Aorta (tissue), 5 donors: Measurements from ENCODE around the gene C3orf33. TPM values are rescaled to one million over a fixed set of nuclear protein-coding genes. Genes with fewer than 3 reads are reported as not detected.
A peak's percentile ranks its signal among the peaks of the same experiment; 100 is the strongest.

Experiments used
- ATAC-seq: fragments of 200-7000 bp; cut with Tn5 transposase; one replicate; pipeline ENCODE4 v1.9.1; 2022; ENCODE audit warnings: moderate library complexity; ENCODE audit not compliant: low FRiP score
- DNase-seq, 2 donors: peaks; one replicate each; pipeline ENCODE4 v3.0.0-alpha.2; 2020
- H3K27ac ChIP-seq, 2 donors: one replicate each; pipeline ENCODE4 v1.5.1; 2013; ENCODE audit warnings: low read length in 2 of 2, mild to moderate bottlenecking in 2 of 2, moderate library complexity in 2 of 2, control low read depth in 1 of 2, inconsistent platforms in 1 of 2, low read depth in 1 of 2
- H3K27me3 ChIP-seq, 2 donors: one replicate each; pipeline ENCODE4 v1.6.1; 2013; ENCODE audit warnings: control low read depth in 1 of 2, low read length in 1 of 2, mild to moderate bottlenecking in 1 of 2, moderate library complexity in 1 of 2; ENCODE audit not compliant: insufficient read depth in 2 of 2, control insufficient read depth in 1 of 2
- H3K36me3 ChIP-seq, 2 donors: one replicate each; pipeline ENCODE4 v1.6.1; 2013; ENCODE audit warnings: control low read depth in 1 of 2, low read length in 1 of 2, mild to moderate bottlenecking in 1 of 2; ENCODE audit not compliant: insufficient read depth in 2 of 2, control insufficient read depth in 1 of 2
- H3K4me1 ChIP-seq, 2 donors: one replicate each; pipeline ENCODE4 v1.6.1; 2013; ENCODE audit warnings: low read length in 2 of 2, control low read depth in 1 of 2, mild to moderate bottlenecking in 1 of 2, moderate library complexity in 1 of 2; ENCODE audit not compliant: insufficient read depth in 2 of 2, control insufficient read depth in 1 of 2
- H3K4me3 ChIP-seq, 2 donors: one replicate each; pipeline ENCODE4 v1.5.1; 2013; ENCODE audit warnings: low read length in 2 of 2, control low read depth in 1 of 2, mild to moderate bottlenecking in 1 of 2
- H3K9me3 ChIP-seq: one replicate; pipeline ENCODE4 v1.6.1; 2013; ENCODE audit warnings: mild to moderate bottlenecking, low read length; ENCODE audit not compliant: control insufficient read depth
- WGBS, 2 donors: extraction: QIAGEN DNeasy Blood & Tissue Kit; methylation state at CpG; one replicate each; pipeline ENCODE4 v1.1.7; 2013; 5-methylcytosine and 5-hydroxymethylcytosine counted together
- intact Hi-C, 2 donors: fragments of 100-400 bp; cut with DNase I; formaldehyde crosslinking; loops; one replicate each; pipeline versions ENCODE4 v1.14.2 to v1.15.0; 2022
- polyA plus RNA-seq, 2 donors: library from polyadenylated mRNA; stranded (reverse); fragments of 200-250 nt; gene quantifications; one replicate each; pipeline ENCODE4 v1.2.3, GENCODE V29; 2013
- total RNA-seq, 2 donors: library from RNA; stranded (reverse); fragmentation: NEBNext Ultra II Directional; extraction: Animal tissue kit (Norgen Biotek cat#: 25700); gene quantifications; one replicate each; pipeline ENCODE4 v1.2.1, GENCODE V29; 2021
- donor health status: healthy with polysubstance abuse.
- donor health status: Bipolar disorder and iron deficiency.
- donor health status: DM: no; HTN: no; CAD: no.
- donor health status: DM: no; HTN: no; CAD: no.
- donor health status: DM: yes; HTN: yes; CAD: no.

Gene C3orf33
- total and polyA plus RNA-seq, 4 donors = 0.50 to 5.2 (median 2.0) TPM

DNA sequence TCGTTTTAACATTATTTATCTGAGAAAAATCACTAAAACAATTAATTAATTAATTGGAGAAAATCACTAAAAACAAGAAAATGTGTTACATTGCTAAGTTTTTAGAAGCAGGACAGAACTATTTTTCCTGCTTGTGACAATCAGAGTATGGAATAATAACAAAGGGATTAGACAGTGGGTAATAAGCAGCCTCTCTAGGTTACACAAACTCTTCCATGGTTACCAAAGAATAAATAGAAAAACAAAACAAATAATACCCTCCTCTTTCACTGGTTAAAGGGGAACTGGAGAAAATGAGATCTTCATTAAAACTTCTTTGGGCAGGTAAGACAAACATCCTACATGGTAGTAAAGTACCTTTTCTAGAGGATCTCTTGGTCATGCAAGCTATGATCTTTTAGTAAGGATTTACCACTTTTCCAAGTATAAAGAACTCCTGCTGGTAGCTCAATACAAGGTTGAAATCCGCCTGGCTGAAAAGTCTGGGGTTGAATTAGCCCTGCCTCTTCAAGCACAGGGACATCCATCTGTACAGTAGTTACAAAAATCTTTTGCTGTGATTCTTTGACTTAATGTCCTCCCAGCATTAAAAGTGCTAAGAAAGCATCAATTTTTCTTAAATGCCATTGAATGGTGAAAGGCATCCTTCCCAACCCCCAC lies 58.7 kb downstream of the C3orf33 start:
- no peak for DNase-seq
- no peaks in the 10 kb centered on the region for H3K36me3 ChIP-seq
- intact Hi-C loops = no loop called here
- no peaks in the 10 kb centered on the region for H3K9me3 ChIP-seq
- no peaks in the 10 kb centered on the region for H3K27me3 ChIP-seq
- ATAC-seq = no peak
- WGBS, 2 donors = 87 to 92% methylated on average over 2 of the region's 2 CpGs
- H3K4me3 ChIP-seq = no peak overlapping the region
- H3K27ac ChIP-seq = no peak overlapping the region
- no peaks in the 10 kb centered on the region for H3K4me1 ChIP-seq

DNA sequence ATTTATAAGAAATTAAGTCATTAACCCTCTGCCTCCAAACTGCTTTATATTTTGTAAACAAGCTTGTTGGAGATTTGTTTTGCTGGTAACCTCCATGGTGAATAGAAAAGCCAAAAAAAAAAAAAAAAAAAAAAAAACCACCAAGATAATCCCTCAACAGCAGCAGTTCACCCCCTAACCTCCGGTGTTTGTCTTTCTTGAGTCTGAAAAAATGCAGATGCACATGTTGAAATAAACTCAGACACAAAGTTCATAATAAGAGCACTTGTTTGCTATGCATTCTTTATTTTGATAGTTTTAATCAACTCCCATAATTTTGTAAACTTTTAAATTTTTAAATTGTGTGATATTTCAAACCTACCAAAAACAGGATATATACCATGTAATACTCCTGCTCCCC lies 59.4 kb downstream of the C3orf33 start:
- H3K36me3 ChIP-seq = no peaks in the 10 kb centered on the region
- no peaks in the 10 kb centered on the region for H3K27me3 ChIP-seq
- 99 to 100% methylated on average over 1 of the region's 1 CpG for WGBS, 2 donors
- DNase-seq = no peak
- no peak for ATAC-seq
- no peak overlapping the region for H3K27ac ChIP-seq
- H3K4me3 ChIP-seq = no peak overlapping the region
- intact Hi-C loops = no loop called here
- no peaks in the 10 kb centered on the region for H3K4me1 ChIP-seq
- no peaks in the 10 kb centered on the region for H3K9me3 ChIP-seq

DNA sequence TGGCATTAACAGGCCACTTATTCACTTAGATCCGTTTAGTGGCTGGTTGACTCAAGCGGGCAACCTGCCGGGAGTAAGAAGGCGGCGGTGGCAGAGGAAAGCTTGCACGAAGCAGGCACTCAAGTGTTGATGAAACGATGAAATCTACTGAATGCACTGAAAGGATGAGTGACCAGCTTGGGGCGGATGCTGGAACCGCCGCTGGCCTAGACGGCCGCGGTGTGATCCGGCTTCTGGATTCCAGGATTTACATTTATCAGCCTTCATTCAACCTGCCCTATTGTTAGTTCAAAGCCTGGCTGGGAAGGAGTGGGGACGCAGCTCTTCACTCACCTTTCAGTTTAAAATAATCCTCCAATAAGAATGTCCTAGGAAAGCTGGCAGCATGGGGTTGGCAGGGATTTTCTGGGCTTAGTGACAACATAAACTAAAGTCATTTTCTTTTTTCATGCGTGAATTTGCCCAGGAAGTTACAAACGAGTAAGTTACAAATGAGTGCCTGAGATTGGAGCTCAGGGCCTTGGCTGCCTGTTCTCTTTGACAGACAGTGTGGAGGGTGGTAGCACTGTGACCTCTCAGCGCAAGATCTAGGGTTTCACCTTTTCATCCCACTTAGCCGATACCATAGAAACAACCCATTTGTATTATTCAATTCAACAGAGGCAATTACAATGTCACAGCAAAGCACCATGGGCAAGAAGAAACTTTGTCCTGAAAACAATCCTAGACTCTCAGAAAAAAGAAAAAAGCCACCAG lies 60.1 kb downstream of the C3orf33 start:
- Histone ChIP-seq H3K36me3 (no peaks in the 10 kb centered on the region), H3K4me3 (peak overlapping the region in 1 of 2 donors; percentile 69), H3K27me3 (no peaks in the 10 kb centered on the region), H3K4me1 (no peaks in the 10 kb centered on the region), H3K27ac (no peak overlapping the region), H3K9me3 (no peaks in the 10 kb centered on the region)
- peak in 1 of 2 donors; percentile 77 for DNase-seq
- intact Hi-C loops = no loop called here
- ATAC-seq = peak; percentile 19
- WGBS, 2 donors = 3 to 5% methylated on average over 19 of the region's 19 CpGs

DNA sequence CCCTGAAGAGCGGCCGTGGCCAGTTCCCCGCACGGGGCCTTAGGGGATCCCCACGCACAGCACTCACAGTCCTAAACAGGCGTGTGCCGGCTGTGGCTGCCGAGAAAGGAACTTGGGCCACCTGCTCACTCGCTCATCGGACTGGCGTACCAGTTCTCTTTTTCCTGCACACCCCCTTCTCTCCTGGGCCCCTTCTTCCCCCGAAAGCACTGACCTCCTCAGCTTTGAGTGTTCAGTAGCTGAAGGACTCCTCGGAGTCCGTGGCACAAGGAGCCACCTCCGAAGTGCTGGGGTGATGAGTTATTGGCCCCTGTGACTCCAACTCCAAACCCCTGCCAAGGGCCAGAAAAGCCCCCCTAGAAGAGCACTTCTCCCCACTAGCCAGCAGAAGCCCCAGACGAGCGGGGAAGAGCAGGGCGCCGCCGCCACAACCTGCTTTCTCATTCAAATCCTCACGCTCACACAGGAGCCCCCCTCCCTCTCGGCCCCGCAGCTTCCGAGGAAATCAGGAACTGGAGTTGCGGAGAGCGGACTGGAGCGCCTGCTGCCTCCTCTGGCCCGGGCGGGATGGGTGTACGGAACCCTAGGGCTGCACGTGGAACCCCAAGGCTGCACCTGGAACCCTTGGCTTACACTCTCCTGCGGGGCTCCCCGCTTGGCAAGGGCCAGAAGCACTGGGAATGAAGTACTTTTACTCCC lies 61.3 kb downstream of the C3orf33 start, which contains the start of gene PLCH1:
Gene PLCH1 (minus strand): TSS at position 446 of the 699 bp plus-strand sequence. CDS start 40,847 bp downstream, outside the sequence.
- 0 to 1% methylated on average over 33 of the region's 33 CpGs for WGBS, 2 donors
- ATAC-seq (peak; percentile 87), DNase-seq (peak; percentile 78 to 89)
- Histone ChIP-seq H3K27ac (no peak within 1 kb of the TSS), H3K4me3 (peak within 1 kb of the TSS; percentile 54 to 69), H3K4me1 (no peaks in the 10 kb centered on the region), H3K36me3 (no peaks in the 10 kb centered on the region), H3K9me3 (no peaks in the 10 kb centered on the region), H3K27me3 (no peaks in the 10 kb centered on the region)
- intact Hi-C loops = no loop called here

DNA sequence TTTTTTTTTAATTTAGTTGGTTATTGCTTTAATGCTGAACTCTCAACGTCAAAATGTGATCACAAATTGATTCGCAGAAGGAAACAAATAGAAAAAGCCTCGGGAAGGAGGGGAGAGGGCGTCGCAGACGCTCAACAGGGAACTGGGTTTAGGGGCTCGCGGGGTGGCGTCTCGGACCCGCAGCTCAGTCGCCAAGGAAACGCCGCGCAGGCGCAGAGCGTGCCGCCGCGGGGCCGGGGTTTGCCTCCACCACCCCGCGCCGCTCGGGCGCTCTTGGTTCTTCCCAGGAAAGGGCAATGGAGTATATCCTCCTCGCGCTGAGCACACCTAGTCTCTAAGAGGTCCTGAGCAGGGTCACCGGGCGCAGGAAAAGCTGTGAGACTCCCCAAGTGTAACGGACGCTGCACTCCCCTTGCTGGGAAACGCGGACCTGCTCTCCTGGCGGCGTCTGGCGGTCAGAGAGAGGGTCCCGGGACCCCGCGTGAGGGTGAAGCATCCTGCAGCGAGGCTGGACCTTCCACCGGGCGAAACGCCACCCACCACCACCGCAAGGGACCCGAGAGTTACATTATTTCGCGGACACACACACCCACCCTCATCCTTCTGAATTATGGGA lies 62.0 kb downstream of the C3orf33 start:
- no peaks in the 10 kb centered on the region for H3K36me3 ChIP-seq
- H3K4me1 ChIP-seq = no peaks in the 10 kb centered on the region
- 0 to 1% methylated on average over 48 of the region's 48 CpGs for WGBS, 2 donors
- DNase-seq (peak; percentile 55 to 84), ATAC-seq (peak; percentile 69)
- peak overlapping the region; percentile 54 to 69 for H3K4me3 ChIP-seq
- no peaks in the 10 kb centered on the region for H3K9me3 ChIP-seq
- no peaks in the 10 kb centered on the region for H3K27me3 ChIP-seq
- no peak overlapping the region for H3K27ac ChIP-seq
- intact Hi-C loops = no loop called here

DNA sequence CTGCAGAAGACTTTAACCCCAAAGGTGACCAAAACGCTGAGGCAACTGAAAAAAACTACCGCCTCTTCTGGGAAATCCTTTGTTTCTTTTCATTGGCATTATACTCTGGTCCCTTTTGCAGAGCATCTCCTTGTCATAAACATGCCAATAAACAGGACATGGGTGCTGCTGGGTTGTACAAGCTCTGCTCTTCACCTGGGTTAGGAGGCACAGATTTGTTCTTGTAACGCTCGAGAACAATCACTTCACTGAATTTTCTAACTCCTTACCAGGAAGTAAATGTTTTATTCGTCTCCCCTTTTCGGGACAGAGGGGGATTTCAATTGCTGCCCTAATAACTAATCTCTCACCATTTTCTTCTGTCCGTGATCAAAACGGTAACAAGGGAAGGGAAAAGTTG lies 62.5 kb downstream of the C3orf33 start:
- intact Hi-C loops = no loop called here
- Histone ChIP-seq H3K4me1 (no peaks in the 10 kb centered on the region), H3K36me3 (no peaks in the 10 kb centered on the region), H3K9me3 (no peaks in the 10 kb centered on the region), H3K27me3 (no peaks in the 10 kb centered on the region), H3K27ac (no peak overlapping the region), H3K4me3 (peak overlapping the region; percentile 54 to 69)
- DNase-seq (no peak), ATAC-seq (no peak)
- WGBS, 2 donors = 15 to 17% methylated on average over 8 of the region's 8 CpGs

DNA sequence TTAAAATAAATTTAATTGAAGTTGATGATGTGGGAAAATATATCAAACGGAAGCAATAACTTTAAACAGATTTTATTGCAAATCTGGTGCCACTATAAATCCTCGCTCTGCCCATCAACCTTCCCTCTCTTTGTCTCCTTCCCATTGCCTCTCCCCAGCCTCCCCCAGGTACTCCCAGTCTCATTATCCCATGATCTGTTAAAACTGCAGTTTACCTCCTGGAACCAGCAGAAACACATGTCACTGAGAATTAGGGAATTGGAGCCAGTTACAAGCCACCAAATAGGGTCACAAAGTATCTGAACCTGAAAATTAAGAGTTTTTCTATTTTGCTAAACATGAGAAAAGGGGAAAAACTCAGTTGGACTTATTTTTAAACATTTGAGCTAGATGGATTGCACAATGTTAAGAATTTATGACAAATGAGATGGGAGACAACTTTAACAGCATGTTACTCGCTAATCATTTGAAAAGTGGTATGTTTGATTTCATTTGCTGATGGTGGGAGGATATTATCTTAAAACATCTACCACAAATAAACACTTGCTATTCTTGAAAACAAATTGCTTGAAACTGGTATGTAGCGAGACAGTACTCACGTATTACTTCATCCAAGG lies 63.6 kb downstream of the C3orf33 start:
- no peaks in the 10 kb centered on the region for H3K9me3 ChIP-seq
- ATAC-seq (no peak), DNase-seq (no peak)
- no peaks in the 10 kb centered on the region for H3K4me1 ChIP-seq
- H3K27me3 ChIP-seq = no peaks in the 10 kb centered on the region
- intact Hi-C loops = no loop called here
- WGBS, 2 donors = 87 to 93% methylated on average over 5 of the region's 5 CpGs
- no peak overlapping the region for H3K27ac ChIP-seq
- H3K36me3 ChIP-seq = no peaks in the 10 kb centered on the region
- no peak overlapping the region for H3K4me3 ChIP-seq

DNA sequence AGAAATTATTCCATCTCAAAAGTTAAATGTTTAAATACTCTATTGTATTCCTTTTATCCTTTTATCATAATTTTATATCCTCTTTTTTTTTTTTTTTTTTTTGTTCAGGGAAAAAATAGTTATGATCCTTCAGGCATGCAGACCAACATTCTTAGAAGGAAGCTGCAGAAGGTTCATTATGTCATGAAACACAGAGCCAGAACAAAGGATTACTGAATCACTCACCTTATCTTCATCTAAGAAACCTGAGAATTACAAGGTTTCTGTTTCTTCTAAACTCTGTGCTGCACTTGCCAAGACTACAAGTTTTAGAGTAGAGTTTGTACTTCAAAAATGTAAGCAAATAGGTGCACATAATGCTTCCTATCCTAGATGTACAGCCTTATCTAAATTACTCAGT lies 64.5 kb downstream of the C3orf33 start:
- Histone ChIP-seq H3K36me3 (no peaks in the 10 kb centered on the region), H3K4me1 (no peaks in the 10 kb centered on the region), H3K4me3 (no peak overlapping the region), H3K27ac (no peak overlapping the region), H3K27me3 (no peaks in the 10 kb centered on the region), H3K9me3 (no peaks in the 10 kb centered on the region)
- intact Hi-C loops = no loop called here
- ATAC-seq = no peak
- no peak for DNase-seq
